Activated CD4-positive, alpha-beta memory T cell treated with anti-CD3 and anti-CD28 coated beads for 36 hours (primary cell): ENCODE results near the gene UBA52. TPM values are rescaled to one million over a fixed set of nuclear protein-coding genes. Genes with fewer than 3 reads are reported as not detected.
A peak's percentile ranks its signal among the peaks of the same experiment; 100 is the strongest.

Experiments used
- CTCF ChIA-PET: fragments of 350-600 bp; sonication (Branson Sonifier 250); formaldehyde crosslinking; loops from one replicate; lab custom pipeline; 2021; ENCODE audit warnings: antibody characterized with exemption, inconsistent platforms; lab: Charles Lee
- POLR2A ChIA-PET: fragments of 350-600 bp; sonication (Branson Sonifier 250); formaldehyde crosslinking; loops from one replicate; lab custom pipeline; 2021; ENCODE audit warnings: antibody characterized with exemption; lab: Charles Lee
- DNase-seq: peaks from one replicate; pipeline ENCODE4 v3.0.0-alpha.2; 2020
- H3K27ac Mint-ChIP-seq: one replicate; pipeline ENCODE4 v1.8.0; 2021; ENCODE audit warnings: mixed read lengths
- H3K27me3 Mint-ChIP-seq: one replicate; pipeline ENCODE4 v1.8.0; 2021; ENCODE audit warnings: mixed read lengths
- H3K36me3 Mint-ChIP-seq: one replicate; pipeline ENCODE4 v1.8.0; 2021; ENCODE audit warnings: mixed read lengths
- H3K4me1 Mint-ChIP-seq: one replicate; pipeline ENCODE4 v1.8.0; 2021; ENCODE audit warnings: low read depth, mixed read lengths
- H3K4me3 Mint-ChIP-seq: one replicate; pipeline ENCODE4 v1.8.0; 2021; ENCODE audit warnings: mild to moderate bottlenecking, mixed read lengths
- H3K9me3 Mint-ChIP-seq: one replicate; pipeline ENCODE4 v1.8.0; 2021; ENCODE audit warnings: mixed read lengths
- intact Hi-C: fragments of 100-400 bp; cut with micrococcal nuclease; formaldehyde crosslinking; loops from one replicate; pipeline ENCODE4 v1.15.1; 2023
- total RNA-seq, 2 experiments: library from RNA; stranded (reverse); gene quantifications; one replicate each; pipeline ENCODE4 v1.2.3, GENCODE V29; 2021

The UBA52 gene
- total RNA-seq, 2 experiments from 2014 or later = 1,569 to 1,601 TPM

- peak within 1 kb of the TSS; percentile 86 for H3K4me3 Mint-ChIP-seq
- ChIA-PET CTCF (interaction anchor here (0.6 to 2.3 kb wide), 14 partner anchors 13 to 169 kb away, joined by 3 to 22 read pairs (median 4); partner anchors contain the start of genes FKBP8, REX1BD and UBA52), POLR2A (interaction anchor here (0.6 to 3.7 kb wide), 9 partner anchors 11 to 363 kb away, joined by 3 to 24 read pairs (median 3); partner anchors contain the start of genes ELL, FKBP8, REX1BD and UBA52)
- H3K36me3 Mint-ChIP-seq = peaks cover 12% of the 10 kb centered on the region
- no peaks in the 10 kb centered on the region for H3K9me3 Mint-ChIP-seq
- intact Hi-C loops = loop anchor here (1.0 kb wide), 4 partner anchors 13 to 79 kb away; partner anchors contain the start of genes ELL and UBA52
- H3K4me1 Mint-ChIP-seq = peaks cover 13% of the 10 kb centered on the region
- peak; percentile 99 for DNase-seq
- H3K27ac Mint-ChIP-seq = peak within 1 kb of the TSS; percentile 94
- no peaks in the 10 kb centered on the region for H3K27me3 Mint-ChIP-seq
Measured at GRCh38 chr19:18557411-18558201, 14.1 kb upstream of the UBA52 start, which contains the start of gene KXD1. KXD1 (plus strand) TSS chr19:18557870; CDS start chr19:18562057, 4,187 bp downstream.

DNA sequence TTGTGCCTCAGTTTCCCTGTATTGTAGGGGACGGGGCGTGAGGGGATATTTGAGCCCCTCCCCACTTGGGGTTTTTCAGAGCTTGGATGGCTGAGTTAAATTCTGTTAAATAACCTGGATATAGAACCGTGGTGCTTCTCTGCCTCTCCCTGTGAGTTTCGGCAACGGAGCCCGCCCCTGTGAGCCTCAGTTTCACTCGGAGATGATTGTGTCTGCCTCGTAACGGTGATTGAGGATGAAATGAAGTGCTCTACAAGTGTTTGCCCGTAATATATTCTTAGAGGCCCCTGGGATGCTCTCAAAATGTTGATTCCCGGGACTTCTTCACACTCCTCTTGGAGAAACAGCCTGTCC, 13.5 kb upstream of the UBA52 start:
- intact Hi-C loops = no loop called here
- peaks cover 13% of the 10 kb centered on the region for H3K4me1 Mint-ChIP-seq
- H3K27ac Mint-ChIP-seq = peak overlapping the region; percentile 94
- ChIA-PET POLR2A (interaction anchor here (1.0 to 3.7 kb wide), 7 partner anchors 13 to 362 kb away, joined by 3 to 24 read pairs (median 14); partner anchors contain the start of genes ELL, FKBP8, REX1BD and UBA52), CTCF (interaction anchor here (0.6 to 2.3 kb wide), 11 partner anchors 14 to 170 kb away, joined by 3 to 22 read pairs (median 4); partner anchors contain the start of genes FKBP8, REX1BD and UBA52)
- H3K9me3 Mint-ChIP-seq = no peaks in the 10 kb centered on the region
- DNase-seq = peak; percentile 29
- H3K4me3 Mint-ChIP-seq = peak overlapping the region; percentile 86
- peaks cover 17% of the 10 kb centered on the region for H3K36me3 Mint-ChIP-seq
- no peaks in the 10 kb centered on the region for H3K27me3 Mint-ChIP-seq

- H3K36me3 Mint-ChIP-seq = peaks cover 18% of the 10 kb centered on the region
- DNase-seq = no peak
- no peaks in the 10 kb centered on the region for H3K9me3 Mint-ChIP-seq
- H3K27ac Mint-ChIP-seq = peak overlapping the region; percentile 94
- H3K27me3 Mint-ChIP-seq = no peaks in the 10 kb centered on the region
- H3K4me3 Mint-ChIP-seq = peak overlapping the region; percentile 86
- POLR2A ChIA-PET = interaction anchor here (1.0 to 3.7 kb wide), 5 partner anchors 13 to 75 kb away, joined by 3 to 24 read pairs (median 17); partner anchors contain the start of genes ELL, FKBP8, REX1BD and UBA52
- CTCF ChIA-PET = interaction anchor here (0.6 to 2.3 kb wide), 8 partner anchors 13 to 89 kb away, joined by 3 to 22 read pairs (median 5); partner anchors contain the start of genes FKBP8, REX1BD and UBA52
- intact Hi-C loops = no loop called here
- H3K4me1 Mint-ChIP-seq = peaks cover 13% of the 10 kb centered on the region
Measured at GRCh38 chr19:18558604-18559003, 13.1 kb upstream of the UBA52 start.

- H3K36me3 Mint-ChIP-seq = peaks cover 25% of the 10 kb centered on the region
- peaks cover 13% of the 10 kb centered on the region for H3K4me1 Mint-ChIP-seq
- no peaks in the 10 kb centered on the region for H3K27me3 Mint-ChIP-seq
- peak overlapping the region; percentile 86 for H3K4me3 Mint-ChIP-seq
- DNase-seq = no peak
- CTCF ChIA-PET = interaction anchor here (2.3 kb wide), 1 partner anchor 39 kb away, joined by 16 read pairs; no protein-coding TSS in a partner anchor
- no peaks in the 10 kb centered on the region for H3K9me3 Mint-ChIP-seq
- POLR2A ChIA-PET = interaction anchor here (1.0 kb wide), 1 partner anchor 12 kb away, joined by 4 read pairs; the partner anchor contains the start of gene UBA52
- H3K27ac Mint-ChIP-seq = peak overlapping the region; percentile 49
- intact Hi-C loops = no loop called here
Measured at GRCh38 chr19:18559685-18560084, 12.0 kb upstream of the UBA52 start.

GRCh38 chr19:18562086-18562485, 9.6 kb upstream of the UBA52 start:
- Mint-ChIP-seq H3K9me3 (no peaks in the 10 kb centered on the region), H3K27me3 (no peaks in the 10 kb centered on the region), H3K4me1 (peaks cover 13% of the 10 kb centered on the region), H3K27ac (no peak overlapping the region), H3K4me3 (no peak overlapping the region), H3K36me3 (peaks cover 35% of the 10 kb centered on the region)
- POLR2A ChIA-PET = no interaction called here
- intact Hi-C loops = no loop called here
- no peak for DNase-seq
- CTCF ChIA-PET = interaction anchor here (0.6 to 1.2 kb wide), 2 partner anchors 10 to 45 kb away, joined by 3 to 4 read pairs; partner anchors contain the start of gene UBA52

- Mint-ChIP-seq H3K4me3 (no peak overlapping the region), H3K27ac (no peak overlapping the region), H3K27me3 (no peaks in the 10 kb centered on the region), H3K36me3 (peaks cover 46% of the 10 kb centered on the region), H3K9me3 (no peaks in the 10 kb centered on the region), H3K4me1 (peaks cover 3% of the 10 kb centered on the region)
- POLR2A ChIA-PET = interaction anchor here (0.5 kb wide), 1 partner anchor 380 kb away, joined by 3 read pairs; no protein-coding TSS in a partner anchor
- CTCF ChIA-PET = no interaction called here
- intact Hi-C loops = no loop called here
- no peak for DNase-seq
Measured at GRCh38 chr19:18566953-18567352, 4.7 kb upstream of the UBA52 start.

DNA sequence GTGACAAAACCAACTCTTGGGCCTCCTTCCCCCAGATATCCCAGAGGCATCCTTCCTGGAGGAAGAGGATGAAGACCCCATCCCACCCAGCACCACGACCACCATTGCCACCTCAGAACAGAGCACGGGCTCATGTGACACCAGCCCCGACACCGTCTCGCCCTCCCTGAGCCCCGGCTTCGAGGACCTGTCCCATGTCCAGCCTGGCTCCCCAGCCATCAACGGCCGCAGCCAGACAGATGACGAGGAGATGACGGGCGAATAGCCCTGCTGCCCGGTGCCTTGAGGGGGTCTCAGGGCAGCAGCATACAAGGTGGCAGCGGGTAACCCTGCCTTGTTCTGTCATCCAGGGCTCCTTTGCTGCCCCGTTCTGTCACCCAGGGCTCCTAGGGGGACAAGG, 3.3 kb upstream of the UBA52 start:
- Mint-ChIP-seq H3K27me3 (no peaks in the 10 kb centered on the region), H3K4me1 (peaks cover 13% of the 10 kb centered on the region), H3K4me3 (no peak overlapping the region), H3K36me3 (peaks cover 51% of the 10 kb centered on the region), H3K27ac (no peak overlapping the region), H3K9me3 (no peaks in the 10 kb centered on the region)
- DNase-seq = no peak
- CTCF ChIA-PET = no interaction called here
- POLR2A ChIA-PET = interaction anchor here (0.7 kb wide), 1 partner anchor 11 kb away, joined by 3 read pairs; the partner anchor contains the start of gene KXD1
- intact Hi-C loops = no loop called here

DNA sequence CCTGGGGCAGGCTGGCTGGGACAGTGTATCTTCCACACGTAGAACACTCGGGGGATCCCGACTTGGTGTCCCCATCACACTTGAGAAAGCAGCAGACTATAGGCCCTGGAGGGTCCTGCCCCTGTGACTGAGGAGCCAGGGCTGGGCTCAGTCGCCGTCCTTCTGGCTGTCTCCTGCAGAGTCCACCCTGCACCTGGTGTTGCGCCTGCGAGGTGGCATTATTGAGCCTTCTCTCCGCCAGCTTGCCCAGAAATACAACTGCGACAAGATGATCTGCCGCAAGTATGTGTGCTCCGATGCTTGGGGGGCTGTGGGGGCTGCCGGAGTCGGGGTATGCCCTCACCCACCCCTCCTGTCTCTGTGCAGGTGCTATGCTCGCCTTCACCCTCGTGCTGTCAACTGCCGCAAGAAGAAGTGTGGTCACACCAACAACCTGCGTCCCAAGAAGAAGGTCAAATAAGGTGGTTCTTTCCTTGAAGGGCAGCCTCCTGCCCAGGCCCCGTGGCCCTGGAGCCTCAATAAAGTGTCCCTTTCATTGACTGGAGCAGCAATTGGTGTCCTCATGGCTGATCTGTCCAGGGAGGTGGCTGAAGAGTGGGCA, 3.1 kb downstream of the UBA52 start:
- H3K9me3 Mint-ChIP-seq = no peaks in the 10 kb centered on the region
- peaks cover 23% of the 10 kb centered on the region for H3K4me1 Mint-ChIP-seq
- H3K27ac Mint-ChIP-seq = no peak overlapping the region
- DNase-seq = no peak
- CTCF ChIA-PET = no interaction called here
- H3K4me3 Mint-ChIP-seq = no peak overlapping the region
- H3K27me3 Mint-ChIP-seq = no peaks in the 10 kb centered on the region
- H3K36me3 Mint-ChIP-seq = peaks cover 45% of the 10 kb centered on the region
- POLR2A ChIA-PET = no interaction called here
- intact Hi-C loops = no loop called here

DNA sequence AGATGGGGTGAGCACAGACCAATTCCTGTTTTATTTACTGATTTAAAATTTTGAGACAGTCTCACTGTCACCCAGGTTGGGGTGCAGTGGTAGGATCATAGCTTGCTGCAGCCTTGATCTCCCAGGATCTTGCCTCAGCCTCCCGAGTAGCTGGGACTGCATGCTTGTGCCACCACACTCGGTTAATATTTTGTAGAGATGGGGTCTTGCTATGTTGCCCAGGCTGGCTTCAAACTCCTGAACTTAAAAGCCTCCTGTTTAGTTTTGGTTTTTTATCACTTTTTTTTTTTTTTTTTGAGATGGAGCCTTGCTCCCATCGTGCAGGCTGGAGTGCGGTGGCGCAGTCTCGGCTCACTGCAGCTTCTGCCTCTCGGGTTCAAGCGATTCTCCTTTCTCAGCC, 4.7 kb downstream of the UBA52 start:
- POLR2A ChIA-PET = no interaction called here
- no peak overlapping the region for H3K4me3 Mint-ChIP-seq
- peaks cover 20% of the 10 kb centered on the region for H3K4me1 Mint-ChIP-seq
- H3K27ac Mint-ChIP-seq = no peak overlapping the region
- CTCF ChIA-PET = interaction anchor here (2.6 kb wide), 1 partner anchor 13 kb away, joined by 9 read pairs; no protein-coding TSS in a partner anchor
- no peaks in the 10 kb centered on the region for H3K27me3 Mint-ChIP-seq
- peaks cover 42% of the 10 kb centered on the region for H3K36me3 Mint-ChIP-seq
- intact Hi-C loops = no loop called here
- no peak for DNase-seq
- no peaks in the 10 kb centered on the region for H3K9me3 Mint-ChIP-seq

GRCh38 chr19:18577365-18577914, 5.8 kb downstream of the UBA52 start:
- ChIA-PET POLR2A (no interaction called here), CTCF (interaction anchor here (1.1 to 2.6 kb wide), 2 partner anchors 10 to 12 kb away, joined by 3 to 9 read pairs; no protein-coding TSS in a partner anchor)
- DNase-seq = no peak
- intact Hi-C loops = no loop called here
- Mint-ChIP-seq H3K4me3 (no peak overlapping the region), H3K36me3 (peaks cover 38% of the 10 kb centered on the region), H3K27ac (no peak overlapping the region), H3K27me3 (no peaks in the 10 kb centered on the region), H3K4me1 (peaks cover 18% of the 10 kb centered on the region), H3K9me3 (no peaks in the 10 kb centered on the region)

DNA sequence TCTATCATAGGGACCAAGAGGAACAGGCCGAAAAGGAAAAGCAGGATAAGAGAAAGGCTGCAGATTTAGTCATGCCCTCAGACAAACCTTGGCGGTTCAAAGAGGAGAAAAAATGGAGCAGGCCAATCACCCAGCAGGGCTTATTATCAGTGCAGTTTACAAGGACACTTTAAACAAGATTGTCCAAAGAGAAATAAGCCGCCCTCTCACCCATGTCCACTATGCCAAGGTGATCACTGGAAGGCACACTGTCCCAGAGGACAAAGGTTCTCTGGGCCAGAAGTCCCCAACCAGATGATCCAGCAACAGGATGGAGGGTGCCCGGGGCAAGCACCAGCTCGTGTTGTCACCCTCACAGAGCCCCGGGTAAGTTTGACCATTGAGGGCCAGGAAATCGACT, 8.7 kb downstream of the UBA52 start:
- Mint-ChIP-seq H3K36me3 (peaks cover 13% of the 10 kb centered on the region), H3K4me1 (peaks cover 1% of the 10 kb centered on the region)
- intact Hi-C loops = no loop called here

More for the DNA sequence above, 8.7 kb downstream of the UBA52 start:
- Mint-ChIP-seq H3K9me3 (no peaks in the 10 kb centered on the region), H3K4me3 (no peak overlapping the region), H3K27me3 (no peaks in the 10 kb centered on the region), H3K27ac (no peak overlapping the region)
- ChIA-PET POLR2A (interaction anchor here (1.3 kb wide), 1 partner anchor 9 kb away, joined by 3 read pairs; the partner anchor contains the start of gene REX1BD), CTCF (interaction anchor here (2.0 kb wide), 1 partner anchor 9 kb away, joined by 8 read pairs; the partner anchor contains the start of gene REX1BD)
- DNase-seq = no peak
